HG03558 (cell line): ENCODE measurements around the gene RAB43.
"Not testable (repeated sequence)": the region's sequence is repeated elsewhere in the genome, so short reads cannot be mapped to it uniquely, and the experiment has no call there.

Experiments used
- ATAC-seq: cut with Tn5 transposase; IDR thresholded peaks from one replicate; pipeline ENCODE4 v1.9.1; 2021; ENCODE audit warnings: moderate number of reproducible peaks; ENCODE audit not compliant: unreplicated experiment; ENCODE audit errors: extremely low read depth

Gene RAB43

DNA sequence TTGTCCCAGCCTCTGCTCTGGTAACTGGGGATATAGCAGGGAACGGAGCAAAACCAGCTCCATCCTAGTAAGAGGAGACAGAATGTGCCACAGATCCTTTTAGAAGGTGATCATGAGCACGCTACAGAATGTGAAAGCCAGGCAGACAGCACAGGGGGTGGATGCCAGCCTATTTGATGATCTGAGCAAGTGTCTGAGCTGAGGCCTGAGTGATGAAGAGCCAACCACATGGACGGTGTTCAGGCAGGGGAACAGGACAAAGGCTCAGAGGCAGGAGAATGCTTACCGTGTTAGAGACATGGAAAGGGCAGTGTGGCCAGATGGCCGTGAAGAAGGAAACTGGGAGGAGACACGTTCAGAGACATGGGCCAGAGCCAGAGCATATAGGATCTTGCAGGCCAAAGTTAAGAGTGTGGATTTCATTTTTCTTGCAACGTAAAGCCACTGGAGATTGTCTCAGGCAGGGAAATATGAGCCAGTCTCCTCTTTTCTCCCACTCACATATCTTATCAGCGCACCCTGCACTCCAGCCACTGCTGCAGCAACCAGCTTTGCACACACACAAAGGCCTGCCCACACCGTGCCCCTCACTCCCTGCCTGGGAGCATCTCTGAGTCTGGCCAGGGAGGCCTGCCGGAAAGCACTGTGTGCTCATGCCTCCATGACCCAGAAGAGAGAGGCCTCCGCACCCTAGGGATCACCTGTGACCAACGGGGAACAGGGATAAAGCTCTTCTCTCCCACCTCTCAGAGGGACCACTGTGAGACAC lies 20.1 kb downstream of the RAB43 start:
- ATAC-seq, result no peak

DNA sequence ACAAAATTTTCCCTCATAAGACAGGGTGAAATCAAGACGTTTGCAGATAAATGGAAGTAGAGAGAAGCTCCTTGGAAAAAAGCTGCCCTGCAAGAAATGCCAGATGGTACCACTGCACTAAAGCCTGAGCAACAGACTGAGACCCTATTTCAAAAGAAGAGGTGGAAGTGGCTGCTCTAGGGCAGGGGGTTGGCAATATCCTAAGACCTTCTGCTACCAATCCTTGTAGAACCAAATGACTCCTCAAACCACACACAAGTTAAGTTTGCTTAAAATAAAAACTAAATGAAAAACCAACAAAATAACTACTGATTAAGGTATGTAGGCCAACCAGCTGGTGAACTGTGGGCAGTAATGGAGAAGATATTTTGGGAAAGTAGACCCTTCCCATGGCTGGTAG lies 21.3 kb downstream of the RAB43 start:
- ATAC-seq, result no peak

DNA sequence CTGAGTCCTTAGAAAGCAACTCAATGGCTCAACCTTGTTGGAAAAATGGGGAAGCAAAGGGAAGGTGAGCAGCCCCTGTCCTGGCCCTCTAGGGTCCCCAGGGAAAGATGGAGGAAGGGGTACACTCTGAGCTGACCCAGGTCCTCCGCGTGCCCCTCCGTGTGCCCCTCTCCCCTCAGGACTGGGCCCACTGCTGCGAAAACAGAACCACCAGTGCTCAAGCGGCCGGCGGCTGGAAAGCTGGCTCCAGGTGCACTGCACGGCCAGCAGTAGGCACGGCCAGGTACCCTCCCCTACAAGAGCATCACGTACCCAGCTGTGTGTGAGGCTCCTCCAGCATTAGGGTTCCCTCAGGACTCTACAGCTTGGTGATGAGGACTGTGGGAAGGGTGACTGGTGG lies 26.3 kb downstream of the RAB43 start:
- ATAC-seq, result no peak

DNA sequence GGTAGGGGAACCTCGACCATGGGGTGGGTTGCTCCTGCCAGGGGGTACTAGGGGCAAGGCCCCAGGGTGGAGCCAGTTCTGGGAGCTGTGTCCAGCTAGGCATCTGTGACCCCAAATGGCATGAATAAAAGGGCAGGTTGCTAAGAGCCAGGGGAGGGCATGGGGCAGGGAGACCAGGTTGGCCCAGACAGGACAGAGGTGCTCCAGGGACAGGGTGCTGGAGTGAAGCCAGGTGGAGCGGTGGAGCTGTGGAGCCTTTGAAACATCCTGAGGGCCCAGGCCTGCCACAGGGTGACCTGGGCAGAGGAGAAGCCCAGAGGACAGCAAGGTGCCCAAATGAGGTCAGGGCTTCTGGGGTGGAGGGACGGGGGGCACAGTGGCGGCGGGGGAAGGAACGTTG lies 33.3 kb downstream of the RAB43 start:
- not testable (repeated sequence) for ATAC-seq

DNA sequence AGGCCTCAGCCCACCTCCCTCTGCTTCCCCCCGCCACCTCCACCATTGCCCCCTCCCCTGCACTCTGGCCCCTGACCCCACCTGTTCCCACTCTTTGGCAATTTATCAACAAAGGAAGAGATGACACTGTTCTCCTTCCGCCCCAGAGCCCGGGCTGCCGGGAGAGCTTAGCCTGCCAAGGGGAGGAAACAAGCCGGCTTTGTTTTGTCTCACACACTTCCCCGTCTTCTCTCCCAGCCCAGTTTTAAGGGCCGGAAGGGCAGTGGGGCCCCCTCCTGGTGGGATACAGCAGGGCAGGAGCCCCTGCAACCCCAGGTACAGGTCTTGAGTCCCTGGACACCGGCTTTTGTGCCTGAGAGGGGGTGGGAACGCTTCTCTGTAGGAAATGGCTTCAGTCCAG lies 33.7 kb downstream of the RAB43 start:
- not testable (repeated sequence) for ATAC-seq

DNA sequence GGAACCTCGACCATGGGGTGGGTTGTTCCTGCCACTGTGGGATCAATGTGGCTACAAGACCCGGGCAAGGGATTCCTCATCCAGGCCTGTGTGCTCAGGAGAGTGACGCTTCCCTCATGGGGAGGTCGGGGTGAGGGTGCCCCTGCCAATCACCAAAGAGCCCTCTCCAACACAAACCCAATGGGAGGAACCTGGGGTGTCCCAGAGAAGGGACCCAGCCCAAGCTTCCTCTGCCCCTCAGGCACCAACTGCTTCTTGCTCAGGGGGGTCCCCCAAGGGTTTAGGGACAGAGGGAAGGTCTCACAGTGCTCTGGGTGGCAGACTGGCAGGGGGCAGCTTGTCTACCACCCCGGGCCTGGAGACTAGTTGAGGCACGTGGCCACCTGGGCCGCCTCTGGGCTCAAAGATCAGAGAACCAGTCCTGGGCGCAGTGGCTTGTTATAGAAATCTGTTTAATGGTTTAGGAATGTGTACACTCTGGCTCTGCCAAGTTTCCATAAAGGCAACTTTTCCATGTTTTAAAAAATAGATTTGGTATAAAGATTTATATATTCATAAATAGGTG lies 34.4 kb downstream of the RAB43 start:
- no peak for ATAC-seq

DNA sequence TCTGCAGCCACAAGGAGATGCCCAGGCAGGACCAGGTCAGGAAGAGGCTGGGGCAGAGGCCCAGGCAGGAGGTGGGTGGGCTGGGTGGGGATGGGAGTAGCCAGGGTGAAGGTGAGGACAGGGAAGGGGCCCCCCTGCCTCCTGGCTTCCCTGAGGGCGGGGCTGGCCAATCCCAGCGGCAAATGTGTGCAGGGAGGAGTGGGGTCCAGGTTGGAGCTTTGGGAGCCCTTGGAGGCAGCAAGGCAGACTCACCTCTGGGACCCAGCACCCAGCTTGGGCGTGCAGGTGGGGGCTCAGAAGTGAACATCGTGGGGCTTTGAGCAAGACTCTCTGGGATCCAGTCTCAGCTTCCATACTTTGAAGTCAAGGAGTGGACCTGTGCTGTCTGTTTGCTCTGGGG lies 35.8 kb downstream of the RAB43 start:
- ATAC-seq, result no peak

DNA sequence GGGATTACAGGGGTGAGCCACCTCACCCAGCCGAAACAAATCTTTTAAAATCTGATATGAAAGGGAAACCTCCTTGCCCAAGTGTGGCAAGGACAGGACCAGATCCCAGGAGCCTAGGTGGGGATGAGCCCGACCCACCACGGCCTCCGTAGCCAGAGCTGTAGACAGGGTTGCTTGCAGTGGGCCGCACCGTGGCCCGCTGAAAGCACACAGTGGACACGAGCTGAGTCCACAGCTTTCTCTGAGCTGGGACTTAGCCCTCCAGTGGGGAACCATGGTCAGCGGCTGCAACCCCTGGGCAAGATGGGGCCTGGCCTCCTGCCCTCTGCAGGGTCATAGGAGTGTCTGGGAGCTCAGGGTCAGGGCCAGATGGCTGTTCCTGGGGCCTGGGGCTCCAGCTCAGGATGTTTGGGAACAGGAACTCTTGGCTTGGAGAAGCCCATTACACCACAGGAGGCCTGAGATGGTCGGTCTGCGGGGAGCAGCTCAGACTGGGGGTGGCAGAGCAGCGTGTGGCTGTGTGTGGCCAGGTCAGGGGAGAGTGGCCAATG lies 36.4 kb downstream of the RAB43 start:
- no peak for ATAC-seq

DNA sequence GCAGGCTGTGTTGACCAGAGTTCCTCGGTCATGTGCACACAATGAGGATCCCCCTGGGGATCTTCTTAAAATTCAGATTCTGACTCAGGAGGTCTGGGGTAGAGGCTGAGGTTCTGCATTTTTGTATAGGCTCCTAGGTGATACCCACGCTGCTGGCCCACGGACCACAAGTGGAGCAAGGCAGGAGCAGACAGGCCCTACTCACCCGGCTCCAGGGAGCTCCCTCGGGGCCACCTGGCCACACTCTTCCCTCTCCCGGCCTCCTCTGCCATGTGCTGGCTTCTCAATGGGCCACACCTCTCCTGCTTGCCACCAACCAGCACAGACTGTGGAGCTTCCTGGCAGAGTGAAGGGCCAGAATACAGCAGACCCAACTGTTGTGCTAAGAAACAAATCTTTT lies 37.1 kb downstream of the RAB43 start:
- no peak for ATAC-seq

DNA sequence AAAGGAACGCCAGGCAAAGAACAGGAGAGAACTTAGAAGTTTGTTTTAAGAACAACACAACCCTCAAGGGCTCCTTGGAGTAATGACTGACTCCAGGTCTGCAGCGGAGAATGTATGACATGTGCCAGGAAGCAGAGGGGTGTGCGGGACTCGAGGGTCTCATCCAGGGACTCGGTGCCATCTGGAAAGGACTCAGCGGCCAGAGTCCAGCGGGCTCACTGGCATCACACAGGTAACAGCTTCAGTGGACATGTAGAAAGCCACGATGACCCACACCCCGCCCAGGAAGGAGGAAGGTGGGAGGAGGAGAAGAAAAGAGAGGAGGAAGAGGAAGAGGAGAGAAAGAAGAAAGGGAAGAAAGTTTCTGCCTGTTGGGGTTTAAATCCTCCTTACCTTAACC lies 39.6 kb downstream of the RAB43 start:
- ATAC-seq, result no peak

DNA sequence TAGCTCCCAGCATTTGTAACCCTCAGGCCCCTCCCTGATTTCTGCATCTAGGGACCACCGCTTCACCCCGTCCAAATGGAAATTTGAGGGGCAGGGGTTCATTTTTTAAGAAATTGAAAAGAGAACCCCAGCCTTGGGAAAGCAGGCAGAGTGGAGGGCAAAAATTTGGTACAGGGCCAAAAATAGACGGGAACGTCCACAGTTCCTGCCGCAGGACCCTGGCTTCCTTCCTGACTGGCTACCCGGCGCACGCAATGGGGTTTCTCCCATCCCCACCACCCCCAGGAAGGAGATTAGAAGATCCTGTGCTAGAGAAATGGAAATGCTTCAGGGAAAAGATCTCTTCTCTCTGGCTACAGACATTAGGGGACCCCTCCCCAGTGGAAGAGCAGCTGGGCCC lies 40.1 kb downstream of the RAB43 start:
- ATAC-seq, result no peak

DNA sequence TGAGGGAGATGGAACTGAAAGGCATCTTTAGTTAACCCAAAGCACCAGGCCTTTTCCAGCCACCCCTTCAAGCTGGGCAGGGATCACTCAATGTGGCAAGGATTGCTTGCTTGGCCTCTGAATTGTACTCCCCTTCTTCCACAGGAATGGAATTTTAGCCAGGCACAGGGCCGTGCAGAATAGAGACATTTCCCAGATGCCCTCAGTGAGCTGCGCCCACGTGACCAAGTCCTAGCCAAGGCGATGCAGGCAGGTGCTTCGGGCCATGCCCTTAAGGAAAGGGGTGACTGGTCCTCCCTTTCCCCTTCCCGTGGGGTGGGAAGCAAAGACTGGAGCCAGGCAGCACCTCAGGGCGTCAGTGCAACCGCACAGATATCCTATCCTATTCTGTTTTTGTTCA lies 43.1 kb downstream of the RAB43 start:
- ATAC-seq, result no peak

DNA sequence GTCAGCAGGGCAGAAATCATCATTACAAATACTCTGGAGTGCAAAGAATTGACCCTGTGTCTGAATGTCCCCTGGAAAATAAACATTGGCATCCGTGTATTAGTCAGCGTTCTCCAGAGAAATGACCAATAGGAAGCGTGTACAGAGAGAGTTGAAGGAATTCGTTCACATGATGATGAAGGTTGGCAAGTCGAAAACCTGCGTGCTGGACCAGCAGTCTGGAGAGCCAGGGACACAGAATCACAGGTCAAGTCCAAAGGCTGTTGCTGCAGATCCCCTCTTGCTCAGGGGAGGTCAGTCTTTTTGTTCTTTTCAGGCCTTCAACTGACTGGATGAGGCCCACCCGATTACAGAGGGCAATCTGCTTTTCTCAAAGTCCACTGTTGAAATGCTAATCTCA lies 44.4 kb downstream of the RAB43 start:
- no peak for ATAC-seq

DNA sequence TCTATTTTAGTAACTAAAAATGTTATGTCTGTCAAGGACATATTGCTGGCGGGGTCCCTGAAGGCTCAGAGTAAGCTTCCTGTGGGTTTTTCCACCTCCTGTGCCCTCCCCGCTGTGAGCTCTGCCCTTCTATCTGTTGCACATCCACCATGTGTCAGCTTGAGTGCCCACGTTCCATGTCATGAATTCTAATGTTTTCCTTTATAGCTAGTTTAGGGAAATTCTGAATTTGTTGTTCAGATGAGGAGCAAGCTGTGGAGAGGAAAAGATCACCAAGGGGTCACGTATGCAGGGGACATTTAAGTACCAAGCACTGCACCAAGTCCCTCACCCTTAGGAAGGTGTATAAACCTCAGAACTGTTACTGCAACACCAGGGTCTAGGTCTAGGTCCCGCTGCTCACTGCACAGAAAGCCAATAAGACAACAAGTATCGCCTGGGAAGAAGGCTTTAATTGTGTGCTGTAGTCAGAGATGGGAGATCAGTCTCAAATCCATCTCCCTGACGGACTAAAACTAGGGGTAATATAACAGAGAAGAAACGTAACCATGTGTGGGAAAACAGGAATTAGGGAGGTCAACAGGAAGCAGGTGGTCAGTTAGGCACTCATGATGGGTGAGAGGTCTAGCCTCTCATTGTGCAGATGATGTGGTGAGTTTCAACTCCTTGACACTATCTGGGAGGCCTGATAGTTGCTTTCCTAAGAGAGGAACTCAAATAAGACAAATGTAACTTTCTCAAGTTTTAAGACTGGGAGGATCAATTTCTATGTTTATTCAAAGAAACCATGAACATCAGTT lies 51.3 kb downstream of the RAB43 start:
- ATAC-seq, result no peak

DNA sequence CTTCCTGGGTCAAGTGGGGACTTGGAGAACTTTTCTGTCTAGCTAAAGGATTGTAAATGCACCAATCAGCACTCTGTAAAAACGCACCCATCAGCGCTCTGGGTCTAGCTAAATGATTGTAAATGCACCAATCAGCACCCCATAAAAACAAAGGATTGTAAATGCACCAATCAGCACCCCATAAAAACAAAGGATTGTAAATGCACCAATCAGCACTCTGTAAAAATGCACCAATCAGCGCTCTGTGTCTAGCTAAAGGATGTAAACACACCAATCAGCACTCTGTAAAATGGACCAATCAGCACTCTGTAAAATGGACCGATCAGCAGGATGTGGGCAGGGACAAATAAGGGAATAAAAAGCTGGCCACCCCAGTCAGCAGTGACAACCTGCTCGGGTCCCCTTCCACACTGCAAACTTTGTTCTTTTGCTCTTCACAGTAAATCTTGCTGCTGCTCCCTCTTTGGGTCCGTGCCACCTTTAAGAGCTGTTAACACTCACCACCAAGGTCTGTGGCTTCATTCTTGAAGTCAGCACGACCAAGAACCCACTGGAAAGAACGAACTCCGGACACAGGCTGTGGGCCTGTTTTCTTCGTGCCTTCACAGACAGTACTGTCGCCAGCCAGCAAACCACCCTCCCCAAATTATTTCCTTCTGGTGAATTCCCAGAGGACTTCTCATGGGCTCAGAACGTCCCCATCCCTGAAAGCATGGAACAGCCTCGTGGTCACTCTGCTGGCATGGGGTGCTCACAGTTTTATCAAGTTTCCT lies 52.1 kb downstream of the RAB43 start:
- ATAC-seq, result not testable (repeated sequence)

DNA sequence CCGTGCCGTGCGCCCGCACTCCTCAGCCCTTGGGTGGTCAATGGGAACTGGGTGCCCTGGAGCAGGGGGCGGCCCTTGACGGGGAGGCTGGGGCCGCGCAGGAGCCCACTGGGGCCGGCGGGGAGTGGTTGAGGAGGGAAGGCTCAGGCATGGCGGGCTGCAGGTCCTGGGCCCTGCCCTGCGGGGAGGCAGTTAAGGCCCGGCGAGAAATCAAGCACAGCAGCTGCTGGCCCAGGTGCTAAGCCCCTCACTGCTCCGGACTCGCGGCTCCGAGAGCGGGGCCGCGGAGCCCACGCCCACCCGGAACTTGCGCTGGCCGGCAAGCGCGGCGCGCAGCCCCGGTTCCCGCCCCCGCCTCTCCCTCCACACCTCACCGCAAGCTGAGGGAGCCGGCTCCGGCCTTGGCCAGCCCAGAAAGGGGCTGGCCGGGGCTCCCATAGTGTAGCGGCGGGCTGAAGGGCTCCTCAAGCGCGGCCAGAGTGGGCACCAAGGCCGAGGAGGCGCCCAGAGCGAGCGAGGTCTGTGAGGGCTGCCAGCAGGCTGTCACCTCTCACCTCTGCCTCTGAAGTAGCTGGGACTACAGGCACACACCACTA lies 53.2 kb downstream of the RAB43 start:
- ATAC-seq, result no peak

DNA sequence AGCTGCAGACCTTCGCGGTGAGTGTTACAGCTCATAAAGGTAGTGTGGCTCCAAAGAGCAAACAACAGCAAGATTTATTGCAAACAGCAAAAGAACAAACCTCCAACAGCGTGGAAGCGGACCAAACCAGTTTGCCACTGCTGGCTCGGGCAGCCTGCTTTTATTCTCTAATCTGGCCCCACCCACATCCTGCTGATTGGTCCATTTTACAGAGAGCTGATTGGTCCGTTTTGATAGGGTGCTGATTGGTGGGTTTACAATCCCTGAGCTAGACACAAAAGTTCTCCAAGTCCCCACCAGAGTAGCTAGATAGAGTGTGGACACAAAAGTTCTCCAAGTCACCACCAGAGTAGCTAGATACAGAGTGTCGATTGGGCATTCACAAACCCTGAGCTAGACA lies 53.9 kb downstream of the RAB43 start:
- not testable (repeated sequence) for ATAC-seq

DNA sequence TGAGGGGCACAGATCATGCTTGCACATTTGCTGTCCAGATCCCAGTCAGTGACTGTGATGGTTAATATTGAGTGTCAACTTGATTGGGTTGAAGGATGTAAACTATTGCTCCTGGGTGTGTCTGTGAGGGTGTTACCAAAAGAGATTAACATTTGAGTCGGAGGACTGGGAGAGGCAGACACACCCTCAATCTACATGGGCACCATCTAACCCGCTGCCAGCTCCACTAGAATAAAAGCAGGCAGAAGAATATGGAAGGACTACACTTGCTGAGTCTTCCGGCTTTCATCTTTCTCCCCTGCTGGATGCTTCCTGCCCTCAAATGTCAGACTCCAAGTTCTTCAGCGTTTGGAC lies 55.9 kb downstream of the RAB43 start:
- ATAC-seq, result no peak

DNA sequence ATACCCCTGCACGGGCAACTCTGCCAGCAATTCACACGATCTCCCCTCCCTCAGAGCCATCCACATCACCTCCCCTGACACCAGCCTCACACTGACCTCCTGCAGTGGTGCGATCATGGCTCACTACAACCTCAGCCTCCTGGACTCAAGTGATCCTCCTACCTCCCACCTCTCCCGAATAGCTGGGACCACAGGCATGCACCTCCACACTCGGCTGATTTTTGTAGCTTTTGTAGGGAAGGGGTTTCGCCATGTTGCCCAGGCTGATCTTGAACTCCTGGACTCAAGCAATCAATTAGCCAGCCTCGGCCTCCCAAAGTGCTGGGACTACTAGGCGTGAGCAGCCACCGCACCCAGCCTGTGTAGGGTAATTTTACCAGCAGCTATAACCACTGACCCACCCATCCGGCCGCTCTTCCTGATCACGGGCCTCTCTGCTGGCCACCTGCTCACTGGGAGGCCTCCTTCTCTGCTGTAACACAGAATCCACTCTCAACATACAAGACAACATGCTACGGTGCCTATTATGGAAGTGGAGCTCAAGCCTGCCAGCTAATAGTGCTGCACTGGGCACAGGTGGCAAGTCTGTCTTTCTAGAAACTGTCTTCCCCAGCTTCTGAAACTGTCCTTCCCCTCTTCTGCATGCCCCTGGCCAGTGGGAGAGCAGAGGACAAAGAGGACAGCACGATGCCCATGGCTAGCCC lies 56.4 kb downstream of the RAB43 start:
- ATAC-seq, result no peak
